ENCODE measurements around the gene EXT2.

The EXT2 gene

DNA sequence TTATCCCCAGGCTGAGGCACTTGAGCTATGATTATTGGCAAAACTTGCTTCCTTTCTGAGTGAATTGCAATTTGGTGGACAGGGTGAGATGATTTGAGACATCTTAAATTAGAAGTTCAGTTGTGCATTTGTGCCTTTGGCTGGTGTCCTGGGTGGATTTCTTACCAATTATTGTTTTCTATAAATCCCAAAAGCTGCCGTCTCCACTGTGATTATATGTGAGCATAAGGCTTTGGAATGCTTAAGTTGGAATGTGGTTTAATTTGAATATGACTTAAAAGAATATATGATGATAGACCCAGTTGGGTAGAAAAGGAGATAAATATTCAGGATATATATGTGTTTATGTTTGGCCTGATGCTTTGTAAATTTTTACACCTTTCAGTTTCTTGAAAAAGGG, 70.0 kb downstream of the EXT2 start:
- TF ChIP-seq, protein P1, sequence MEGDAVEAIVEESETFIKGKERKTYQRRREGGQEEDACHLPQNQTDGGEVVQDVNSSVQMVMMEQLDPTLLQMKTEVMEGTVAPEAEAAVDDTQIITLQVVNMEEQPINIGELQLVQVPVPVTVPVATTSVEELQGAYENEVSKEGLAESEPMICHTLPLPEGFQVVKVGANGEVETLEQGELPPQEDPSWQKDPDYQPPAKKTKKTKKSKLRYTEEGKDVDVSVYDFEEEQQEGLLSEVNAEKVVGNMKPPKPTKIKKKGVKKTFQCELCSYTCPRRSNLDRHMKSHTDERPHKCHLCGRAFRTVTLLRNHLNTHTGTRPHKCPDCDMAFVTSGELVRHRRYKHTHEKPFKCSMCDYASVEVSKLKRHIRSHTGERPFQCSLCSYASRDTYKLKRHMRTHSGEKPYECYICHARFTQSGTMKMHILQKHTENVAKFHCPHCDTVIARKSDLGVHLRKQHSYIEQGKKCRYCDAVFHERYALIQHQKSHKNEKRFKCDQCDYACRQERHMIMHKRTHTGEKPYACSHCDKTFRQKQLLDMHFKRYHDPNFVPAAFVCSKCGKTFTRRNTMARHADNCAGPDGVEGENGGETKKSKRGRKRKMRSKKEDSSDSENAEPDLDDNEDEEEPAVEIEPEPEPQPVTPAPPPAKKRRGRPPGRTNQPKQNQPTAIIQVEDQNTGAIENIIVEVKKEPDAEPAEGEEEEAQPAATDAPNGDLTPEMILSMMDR (IDR thresholded peaks at IDR 0.05; ENCODE audit: low read depth, low read length), result no peak
- no peak overlapping the region for H3K4me3 ChIP-seq (replicated peaks in 1 of 2; ENCODE audit: low read depth in 2 of 2, low read length in 2 of 2)
- no peak for DNase-seq (ENCODE audit: low read depth in 2 of 2)

DNA sequence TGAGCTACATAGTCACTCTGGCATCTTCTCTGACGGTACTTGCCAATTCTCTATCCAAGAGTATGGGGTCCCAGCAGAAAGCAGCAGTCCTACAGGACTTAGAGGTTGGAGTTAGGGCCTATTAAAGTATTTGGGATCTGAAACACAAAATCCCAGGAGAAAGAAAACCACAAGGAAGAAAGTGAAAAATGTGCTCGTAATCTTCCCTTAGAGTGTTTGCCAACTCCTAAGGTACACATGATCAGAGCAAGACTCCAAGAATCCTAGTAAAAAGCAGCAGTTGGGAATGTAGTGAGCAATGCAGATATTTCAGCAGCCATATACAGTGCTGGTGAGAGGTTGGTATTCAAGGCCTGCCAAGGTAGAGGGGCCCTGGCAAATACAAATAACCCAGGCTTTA, 71.6 kb downstream of the EXT2 start:
- DNase-seq (ENCODE audit: low read depth in 2 of 2), result no peak
- H3K4me3 ChIP-seq (replicated peaks in 1 of 2; ENCODE audit: low read depth in 2 of 2, low read length in 2 of 2), result no peak overlapping the region
- TF ChIP-seq, protein P1 (IDR thresholded peaks at IDR 0.05; ENCODE audit: low read depth, low read length), result no peak

DNA sequence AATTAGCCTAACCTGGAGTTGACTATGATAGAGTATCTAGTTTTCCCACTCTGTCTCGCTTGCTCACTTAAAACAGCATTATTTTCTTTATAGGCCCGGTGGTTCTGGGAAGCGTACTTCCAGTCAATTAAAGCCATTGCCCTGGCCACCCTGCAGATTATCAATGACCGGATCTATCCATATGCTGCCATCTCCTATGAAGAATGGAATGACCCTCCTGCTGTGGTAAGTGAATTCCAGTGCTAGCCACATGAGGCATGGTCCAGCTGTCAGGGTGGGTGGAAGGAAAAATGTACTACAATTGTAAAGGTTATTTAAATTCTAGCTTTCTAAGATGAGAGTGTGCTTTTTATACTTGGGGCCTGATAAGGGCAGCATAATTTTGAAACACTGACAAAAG, 76.0 kb downstream of the EXT2 start:
- H3K4me3 ChIP-seq (replicated peaks in 1 of 2; ENCODE audit: low read depth in 2 of 2, low read length in 2 of 2), result no peak overlapping the region
- no peak for DNase-seq (ENCODE audit: low read depth in 2 of 2)
- TF ChIP-seq, protein P1 (IDR thresholded peaks at IDR 0.05; ENCODE audit: low read depth, low read length), result no peak

DNA sequence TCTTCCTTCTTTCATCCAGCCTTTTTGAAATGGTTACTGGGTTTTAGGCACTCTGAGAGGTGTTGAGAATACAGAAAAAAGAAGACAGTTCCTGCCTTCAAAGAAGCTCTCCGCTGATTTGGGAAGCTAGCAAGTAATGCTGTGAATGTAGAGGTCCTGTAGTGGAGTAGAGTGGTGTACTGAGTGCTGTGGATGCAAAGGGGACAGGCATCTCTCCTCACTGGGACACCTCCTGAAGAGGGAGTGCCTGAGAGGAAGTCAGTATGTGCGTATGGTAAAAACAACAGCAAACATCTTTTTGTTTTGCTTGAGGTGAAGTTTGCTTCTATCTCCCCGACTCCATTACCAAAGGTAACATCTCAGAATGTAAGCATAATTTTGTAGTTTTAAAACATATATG, 77.5 kb downstream of the EXT2 start:
- TF ChIP-seq, protein P1 (IDR thresholded peaks at IDR 0.05; ENCODE audit: low read depth, low read length), result no peak
- no peak overlapping the region for H3K4me3 ChIP-seq (replicated peaks in 1 of 2; ENCODE audit: low read depth in 2 of 2, low read length in 2 of 2)
- no peak for DNase-seq (ENCODE audit: low read depth in 2 of 2)

DNA sequence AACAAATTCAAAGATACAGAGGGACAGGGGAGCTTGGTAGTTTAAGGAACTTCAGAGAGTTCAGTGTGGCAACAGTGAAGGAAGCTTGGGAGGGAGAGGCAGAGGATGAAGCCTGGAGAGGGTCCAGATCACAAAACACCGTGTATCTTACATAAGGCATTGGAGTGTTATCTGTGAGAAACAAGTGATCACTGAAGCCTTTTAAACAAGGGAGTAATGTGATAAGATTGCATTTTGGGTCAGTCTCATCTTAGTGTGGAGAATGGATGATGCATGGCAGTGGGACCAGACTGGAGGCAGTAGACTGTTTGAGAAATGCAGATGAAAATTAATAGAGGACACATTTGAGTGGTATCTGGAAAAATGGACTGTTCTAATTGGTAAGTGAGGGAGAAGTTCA, 79.4 kb downstream of the EXT2 start:
- no peak for DNase-seq (ENCODE audit: low read depth in 2 of 2)
- TF ChIP-seq, protein P1 (IDR thresholded peaks at IDR 0.05; ENCODE audit: low read depth, low read length), result no peak
- H3K4me3 ChIP-seq (replicated peaks in 1 of 2; ENCODE audit: low read depth in 2 of 2, low read length in 2 of 2), result no peak overlapping the region

DNA sequence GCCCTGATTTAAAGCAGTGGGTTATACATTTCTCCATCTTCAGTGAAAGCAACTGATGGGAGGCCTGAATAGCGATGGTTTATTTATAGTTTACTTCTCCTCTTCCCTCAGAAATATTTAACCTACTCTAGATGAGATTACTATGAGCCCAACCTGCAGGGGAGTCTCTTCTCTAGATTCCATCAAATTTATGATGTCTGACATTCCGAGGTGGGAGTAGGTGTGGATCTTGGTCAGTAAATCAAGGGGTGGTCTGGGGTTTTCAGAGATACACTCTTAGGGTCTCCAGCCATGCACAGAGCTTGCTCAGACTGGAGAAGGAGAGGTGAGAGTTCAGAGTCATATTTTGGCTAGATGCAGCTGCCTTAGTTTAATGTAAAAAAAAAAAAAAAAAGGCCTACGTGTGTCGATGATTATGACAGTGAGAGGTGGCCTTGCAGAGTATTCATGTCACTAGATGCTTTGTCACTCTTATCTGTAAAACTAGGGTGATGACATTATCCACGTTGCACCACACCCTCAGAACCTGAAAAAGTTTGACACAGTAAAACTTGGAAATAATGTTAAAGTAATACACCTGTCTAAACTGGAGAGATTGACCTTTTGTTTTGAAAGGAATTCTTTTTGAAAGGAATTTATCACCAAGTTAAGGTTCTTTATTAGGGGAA, 81.2 kb downstream of the EXT2 start:
- DNase-seq (ENCODE audit: low read depth in 2 of 2), result no peak
- TF ChIP-seq, protein P1 (IDR thresholded peaks at IDR 0.05; ENCODE audit: low read depth, low read length), result no peak
- no peak overlapping the region for H3K4me3 ChIP-seq (replicated peaks in 1 of 2; ENCODE audit: low read depth in 2 of 2, low read length in 2 of 2)

DNA sequence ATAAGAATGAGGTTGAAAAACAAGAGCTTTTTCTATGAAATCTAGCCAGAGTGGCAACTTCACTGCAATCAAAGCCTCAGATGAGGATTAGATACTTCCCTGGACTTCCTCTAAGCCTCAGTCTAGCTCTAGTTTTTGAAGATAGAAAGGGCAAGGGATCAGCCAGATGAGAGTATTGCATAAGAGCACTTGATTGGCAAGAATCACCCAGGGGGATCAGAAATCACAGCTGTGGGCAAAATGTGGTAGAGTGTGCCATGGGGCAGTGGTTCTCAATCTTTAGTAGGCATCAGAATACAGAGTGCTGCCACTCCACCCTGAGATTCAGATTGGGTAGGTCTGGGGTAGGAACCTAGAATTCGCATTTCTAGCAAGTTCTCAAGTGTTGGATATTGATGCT, 82.4 kb downstream of the EXT2 start:
- TF ChIP-seq, protein P1 (IDR thresholded peaks at IDR 0.05; ENCODE audit: low read depth, low read length), result no peak
- no peak overlapping the region for H3K4me3 ChIP-seq (replicated peaks in 1 of 2; ENCODE audit: low read depth in 2 of 2, low read length in 2 of 2)
- no peak for DNase-seq (ENCODE audit: low read depth in 2 of 2)

All from cardiac fibroblast (primary cell).